Mesenchymal stem cell (in vitro differentiated cells and primary cell): ENCODE measurements around the gene NOL4L.

Experiments
- DNase-seq: peaks from one replicate; pipeline ENCODE4 v3.0.0-alpha.2; 2013
- H2AFZ ChIP-seq: one replicate; pipeline ENCODE4 v1.6.1; 2013; ENCODE audit warnings: low read depth, mild to moderate bottlenecking, control low read depth, inconsistent platforms, low read length, moderate library complexity
- H2AK5ac ChIP-seq: 2 replicates; pipeline ENCODE4 v1.6.1; 2013; ENCODE audit warnings: low read length, moderate library complexity, mild to moderate bottlenecking, inconsistent platforms; ENCODE audit not compliant: severe bottlenecking
- H2BK120ac ChIP-seq: one replicate; pipeline ENCODE4 v1.6.1; 2013; ENCODE audit warnings: low read depth, mild to moderate bottlenecking, inconsistent platforms, low read length, moderate library complexity
- H2BK12ac ChIP-seq, 2 experiments: one replicate each; pipeline ENCODE4 v1.6.1; 2013; ENCODE audit warnings: inconsistent platforms in 2 of 2, low read length in 2 of 2, mild to moderate bottlenecking in 2 of 2, moderate library complexity in 2 of 2, control low read depth in 1 of 2
- H2BK15ac ChIP-seq: one replicate; pipeline ENCODE4 v1.6.1; 2013; ENCODE audit warnings: mild to moderate bottlenecking, low read depth, inconsistent platforms; ENCODE audit not compliant: poor library complexity, severe bottlenecking
- H2BK5ac ChIP-seq: 2 replicates; pipeline ENCODE4 v1.6.1; 2013; ENCODE audit warnings: low read depth, mild to moderate bottlenecking, low read length, control low read depth, inconsistent platforms; ENCODE audit not compliant: poor library complexity, severe bottlenecking
- H3K14ac ChIP-seq, 2 experiments: one replicate each; pipeline ENCODE4 v1.6.1; 2013; ENCODE audit warnings: inconsistent platforms in 2 of 2, low read length in 2 of 2, control low read depth in 1 of 2, mild to moderate bottlenecking in 1 of 2, moderate library complexity in 1 of 2
- H3K18ac ChIP-seq, 2 experiments: one replicate each; pipeline ENCODE4 v1.6.1; 2013; ENCODE audit warnings: inconsistent platforms in 2 of 2, low read length in 2 of 2, control low read depth in 1 of 2, low read depth in 1 of 2, mild to moderate bottlenecking in 1 of 2
- H3K23ac ChIP-seq, 2 experiments: one replicate each; pipeline ENCODE4 v1.6.1; 2013; ENCODE audit warnings: inconsistent platforms in 2 of 2, low read length in 2 of 2, mild to moderate bottlenecking in 2 of 2, moderate library complexity in 2 of 2, control low read depth in 1 of 2
- H3K27ac ChIP-seq: 2 replicates; pipeline ENCODE4 v1.5.1; 2013; ENCODE audit warnings: mild to moderate bottlenecking, moderate library complexity, low read length, control low read depth, inconsistent platforms; ENCODE audit not compliant: poor library complexity, severe bottlenecking
- H3K27me3 ChIP-seq, 2 experiments: 2 replicates each; pipeline versions ENCODE4 v1.6.1 to v1.7.0; 2013; ENCODE audit warnings: low read length in 2 of 2, mild to moderate bottlenecking in 2 of 2, moderate library complexity in 2 of 2, control low read depth in 1 of 2, inconsistent platforms in 1 of 2; ENCODE audit not compliant: control insufficient read depth in 1 of 2, insufficient read depth in 1 of 2
- H3K36me3 ChIP-seq, 2 experiments: 2 replicates each; pipeline versions ENCODE4 v1.6.1 to v1.7.0; 2013; ENCODE audit warnings: low read length in 2 of 2, control low read depth in 1 of 2, inconsistent platforms in 1 of 2, low read depth in 1 of 2, mild to moderate bottlenecking in 1 of 2; ENCODE audit not compliant: insufficient read depth in 2 of 2, control insufficient read depth in 1 of 2
- H3K4ac ChIP-seq, 2 experiments: one replicate each; pipeline ENCODE4 v1.6.1; 2013; ENCODE audit warnings: inconsistent platforms in 2 of 2, low read length in 2 of 2, mild to moderate bottlenecking in 2 of 2, moderate library complexity in 2 of 2, control low read depth in 1 of 2, low read depth in 1 of 2
- H3K4me1 ChIP-seq: 2 replicates; pipeline ENCODE4 v1.6.1; 2013; ENCODE audit warnings: low read depth, low read length, control low read depth; ENCODE audit not compliant: control insufficient read depth, insufficient read depth
- H3K4me2 ChIP-seq: 2 replicates; pipeline ENCODE4 v1.6.1; 2013; ENCODE audit warnings: low read length, mild to moderate bottlenecking, inconsistent platforms; ENCODE audit not compliant: poor library complexity, severe bottlenecking
- H3K4me3 ChIP-seq, 2 experiments: 2 replicates each; pipeline versions ENCODE4 v1.5.1 to v1.7.0; 2013; ENCODE audit warnings: low read length in 2 of 2, mild to moderate bottlenecking in 2 of 2, control low read depth in 1 of 2, low read depth in 1 of 2; ENCODE audit not compliant: insufficient read depth in 1 of 2
- H3K79me1 ChIP-seq: replicated peaks from 2 replicates; pipeline ENCODE4 v1.6.1; 2013; ENCODE audit warnings: mild to moderate bottlenecking, control low read depth, low read length, inconsistent platforms; ENCODE audit not compliant: poor library complexity, severe bottlenecking
- H3K9ac ChIP-seq: 2 replicates; pipeline ENCODE4 v1.7.0; 2013; ENCODE audit warnings: mild to moderate bottlenecking, low read length, moderate library complexity
- H3K9me3 ChIP-seq: 2 replicates; pipeline ENCODE4 v1.7.0; 2013; ENCODE audit warnings: mild to moderate bottlenecking, low read length; ENCODE audit not compliant: control insufficient read depth
- H4K8ac ChIP-seq: one replicate; pipeline ENCODE4 v1.6.1; 2013; ENCODE audit warnings: inconsistent platforms, mild to moderate bottlenecking, low read length, moderate library complexity
- H4K91ac ChIP-seq: one replicate; pipeline ENCODE4 v1.6.1; 2013; ENCODE audit warnings: mild to moderate bottlenecking, low read length, inconsistent platforms
- WGBS: methylation state at CpG from one replicate; pipeline ENCODE4 v1.1.7; 2013; ENCODE audit warnings: mixed read lengths; 5-methylcytosine and 5-hydroxymethylcytosine counted together

Gene NOL4L

GRCh38 chr20:32583581-32584070 lies 1.5 kb downstream of the NOL4L start:
- Histone ChIP-seq H3K18ac (peak overlapping the region in 1 of 2 experiments; percentile 11), H3K4ac (no peak overlapping the region), H3K14ac (no peak overlapping the region), H3K4me3 (peak overlapping the region in 1 of 2 experiments; percentile 52), H3K27me3 (peaks cover 25 to 27% of the 10 kb centered on the region in 2 experiments), H2BK15ac (peak overlapping the region; percentile 86), H3K4me1 (peaks cover 20% of the 10 kb centered on the region), H3K9ac (no peak overlapping the region), H3K4me2 (peak overlapping the region; percentile 71), H3K27ac (no peak overlapping the region), H4K91ac (no peak overlapping the region), H2AK5ac (no peak overlapping the region), H3K9me3 (no peaks in the 10 kb centered on the region), H2BK5ac (no peak overlapping the region), H3K23ac (no peak overlapping the region), H3K79me1 (no peaks in the 10 kb centered on the region), H3K36me3 (no peaks in the 10 kb centered on the region), H2BK12ac (no peak overlapping the region), H2BK120ac (peak overlapping the region; percentile 98), H2AFZ (no peak overlapping the region), H4K8ac (no peak overlapping the region)
- 0% methylated on average over 1 of the region's 52 CpGs for WGBS
- DNase-seq: no peak

GRCh38 chr20:32582659-32583580 lies 2.2 kb downstream of the NOL4L start:
- peak; percentile 39 for DNase-seq
- Histone ChIP-seq H3K18ac (peak overlapping the region; percentile 45 to 54), H3K23ac (no peak overlapping the region), H3K4ac (peak overlapping the region; percentile 36 to 78), H2BK15ac (peak overlapping the region; percentile 77), H2AK5ac (no peak overlapping the region), H4K8ac (peak overlapping the region; percentile 82), H3K4me3 (peak overlapping the region; percentile 52 to 62), H3K4me1 (peaks cover 20% of the 10 kb centered on the region), H3K27me3 (peaks cover 24% of the 10 kb centered on the region in 2 experiments), H3K4me2 (peak overlapping the region; percentile 98), H2BK5ac (no peak overlapping the region), H4K91ac (peak overlapping the region; percentile 68), H3K36me3 (no peaks in the 10 kb centered on the region), H3K27ac (no peak overlapping the region), H3K9ac (no peak overlapping the region), H3K14ac (no peak overlapping the region), H3K9me3 (no peaks in the 10 kb centered on the region), H2BK120ac (peak overlapping the region; percentile 98), H3K79me1 (no peaks in the 10 kb centered on the region), H2AFZ (no peak overlapping the region), H2BK12ac (peak overlapping the region in 1 of 2 experiments; percentile 12)
- 12% methylated on average over 20 of the region's 91 CpGs for WGBS

GRCh38 chr20:32581839-32582658 lies 3.1 kb downstream of the NOL4L start:
- 77% methylated on average over 19 of the region's 20 CpGs for WGBS

More at GRCh38 chr20:32581839-32582658, 3.1 kb downstream of the NOL4L start:
- peak overlapping the region; percentile 78 for H4K91ac ChIP-seq
- no peak overlapping the region for H3K27ac ChIP-seq
- H2BK5ac ChIP-seq: no peak overlapping the region
- H3K18ac ChIP-seq: peak overlapping the region in 1 of 2 experiments; percentile 77
- H3K14ac ChIP-seq: no peak overlapping the region
- H3K27me3 ChIP-seq: peaks cover 15% of the 10 kb centered on the region in 2 experiments
- H3K4me2 ChIP-seq: no peak overlapping the region
- H2BK12ac ChIP-seq: peak overlapping the region; percentile 40 to 62
- H3K79me1 ChIP-seq: no peaks in the 10 kb centered on the region
- H2AK5ac ChIP-seq: no peak overlapping the region
- H3K36me3 ChIP-seq: no peaks in the 10 kb centered on the region
- peaks cover 20% of the 10 kb centered on the region for H3K4me1 ChIP-seq
- no peak overlapping the region for H2AFZ ChIP-seq
- peak overlapping the region; percentile 21 for H2BK120ac ChIP-seq
- no peak overlapping the region for H4K8ac ChIP-seq
- DNase-seq: no peak
- H2BK15ac ChIP-seq: peak overlapping the region; percentile 73
- H3K4ac ChIP-seq: peak overlapping the region; percentile 26 to 36
- H3K9me3 ChIP-seq: no peaks in the 10 kb centered on the region
- no peak overlapping the region for H3K9ac ChIP-seq
- H3K23ac ChIP-seq: no peak overlapping the region
- no peak overlapping the region for H3K4me3 ChIP-seq
